Panc1 (cell line): ENCODE data around the gene VTN. TPM values are rescaled to one million over a fixed set of nuclear protein-coding genes. Genes with fewer than 3 reads are reported as not detected.

Source experiments
- ATAC-seq: fragments of 200-7000 bp; cut with Tn5 transposase; 2 replicates; pipeline ENCODE4 v1.9.1; 2020; ENCODE audit warnings: mild to moderate bottlenecking, moderate library complexity
- BruUV-seq: library from RNA; stranded (reverse); fragments of 400-500 nt; replicated peaks from 2 replicates; lab custom pipeline; 2021; lab: Mats Ljungman, UMichigan
- CTCF ChIA-PET: fragments of 300-600 bp; sonication (Branson Sonifier 250); formaldehyde crosslinking; loops from one replicate; lab custom pipeline; 2022; ENCODE audit warnings: antibody characterized with exemption; lab: Charles Lee
- POLR2A ChIA-PET: fragments of 300-600 bp; sonication (Branson Sonifier 250); formaldehyde crosslinking; loops from one replicate; lab custom pipeline; 2022; ENCODE audit warnings: antibody characterized with exemption; lab: Charles Lee
- DNase-seq: peaks from one replicate; pipeline ENCODE4 v3.0.0-alpha.2; 2010; ENCODE audit warnings: low read depth, low spot score
- H3K27ac ChIP-seq: 2 replicates; pipeline ENCODE4 v1.5.1; 2011; ENCODE audit warnings: mild to moderate bottlenecking, low read length, inconsistent platforms
- H3K27me3 ChIP-seq: fragments of 200-500 bp; sonication (Bioruptor generic); 2 replicates; pipeline ENCODE4 v1.6.0; 2014; ENCODE audit warnings: low read length, inconsistent platforms; ENCODE audit not compliant: control insufficient read depth, insufficient read depth
- H3K36me3 ChIP-seq: fragments of 200-500 bp; sonication (Bioruptor generic); 2 replicates; pipeline ENCODE4 v1.5.1; 2014; ENCODE audit warnings: inconsistent platforms, mild to moderate bottlenecking, low read length, moderate library complexity; ENCODE audit not compliant: control insufficient read depth, insufficient read depth
- H3K4me1 ChIP-seq: 2 replicates; pipeline ENCODE4 v1.5.1; 2011; ENCODE audit warnings: inconsistent platforms, mild to moderate bottlenecking, low read length, moderate library complexity; ENCODE audit not compliant: control insufficient read depth, insufficient read depth
- H3K4me3 ChIP-seq, 2 experiments: 2 replicates each; pipeline ENCODE4 v1.5.1; 2011 to 2012; ENCODE audit warnings: low read depth in 2 of 2, low read length in 2 of 2, mild to moderate bottlenecking in 2 of 2, inconsistent platforms in 1 of 2, moderate library complexity in 1 of 2
- H3K9me3 ChIP-seq: fragments of 200-500 bp; sonication (Bioruptor generic); 2 replicates; pipeline ENCODE4 v1.5.1; 2014; ENCODE audit warnings: low read depth, mild to moderate bottlenecking, inconsistent platforms, low read length, moderate library complexity; ENCODE audit not compliant: control insufficient read depth, insufficient read depth
- CTCF ChIP-seq: fragments of 450-650 bp; IDR thresholded peaks from 2 replicates; pipeline ENCODE4 v1.5.1; 2017; ENCODE audit warnings: mild to moderate bottlenecking
- POLR2AphosphoS5 ChIP-seq: IDR thresholded peaks from 2 replicates; pipeline ENCODE4 v1.6.1; 2012; ENCODE audit warnings: mild to moderate bottlenecking, low read depth, low read length, moderate library complexity
- SIN3A ChIP-seq: IDR thresholded peaks from 2 replicates; pipeline ENCODE4 v1.6.1; 2012; ENCODE audit warnings: low read depth, mild to moderate bottlenecking, low read length, moderate library complexity, borderline replicate concordance; ENCODE audit not compliant: insufficient read depth
- TCF7L2 ChIP-seq: IDR thresholded peaks from 2 replicates; pipeline ENCODE4 v1.6.1; 2011; ENCODE audit warnings: mild to moderate bottlenecking, low read depth, low read length, inconsistent platforms
- in situ Hi-C: cut with HindIII; loops from 2 replicates; pipeline ENCODE4 v1.10.0; 2016; ENCODE audit warnings: low sequenced_read_pairs, low pct_unique_long_range_greater_than_20kb
- intact Hi-C: fragments of 100-400 bp; cut with micrococcal nuclease; formaldehyde crosslinking; loops from one replicate; pipeline ENCODE4 v1.10.0; 2022; ENCODE audit not compliant: unreplicated experiment
- microRNA-seq: library from miRNA; unstranded; fragments of <30 nt; microRNA quantifications from one replicate; pipeline ENCODE4 v1.1.0, GENCODE V29; 2020; ENCODE audit not compliant: unreplicated experiment
- total RNA-seq: library from RNA; stranded (reverse); gene quantifications from one replicate; pipeline ENCODE4 v1.2.1, GENCODE V29; 2021; ENCODE audit not compliant: unreplicated experiment
- TF ChIP-seq, protein P1 (sequence below), 2 experiments: IDR thresholded peaks; 2 replicates each; pipeline ENCODE4 v1.6.1; 2011 to 2012; ENCODE audit warnings: low read depth in 2 of 2, control low read depth in 1 of 2, low read length in 1 of 2, mild to moderate bottlenecking in 1 of 2, moderate library complexity in 1 of 2; ENCODE audit not compliant: insufficient read depth in 1 of 2

VTN gene
- total RNA-seq, 1 experiment from 2014 or later, result 2.3 TPM

GRCh38 chr17:28318759-28319597 lies 51.1 kb downstream of the VTN start, which contains the start of gene TMEM97:
TSS of gene TMEM97 (plus strand) at chr17:28319200. CDS start at chr17:28319240, 40 bp downstream.
- DNase-seq (peak; percentile 65), ATAC-seq (peak; percentile 99)
- no TSS peak for BruUV-seq
- intact Hi-C loops, result no loop called here
- POLR2A ChIA-PET, result interaction anchor here (2.1 kb wide), 1 partner anchor 17 kb away, joined by 8 read pairs; the partner anchor contains the start of genes IFT20 and TNFAIP1
- Histone ChIP-seq H3K36me3 (no peaks in the 10 kb centered on the region), H3K9me3 (no peaks in the 10 kb centered on the region), H3K4me1 (peaks cover 23% of the 10 kb centered on the region), H3K4me3 (peak within 1 kb of the TSS; percentile 79 to 95), H3K27ac (peak within 1 kb of the TSS; percentile 95), H3K27me3 (no peaks in the 10 kb centered on the region)
- TF ChIP-seq CTCF (no peak), TCF7L2 (peak; percentile 37; the same call in 1 of the 2 replicates), SIN3A (peak; percentile 71; the same call in 1 of the 2 replicates), POLR2AphosphoS5 (peak; percentile 86)
- CTCF ChIA-PET, result interaction anchor here (0.6 kb wide), 1 partner anchor 29 kb away, joined by 3 read pairs; no protein-coding TSS in a partner anchor
- in situ Hi-C loops, result no loop called here

DNA sequence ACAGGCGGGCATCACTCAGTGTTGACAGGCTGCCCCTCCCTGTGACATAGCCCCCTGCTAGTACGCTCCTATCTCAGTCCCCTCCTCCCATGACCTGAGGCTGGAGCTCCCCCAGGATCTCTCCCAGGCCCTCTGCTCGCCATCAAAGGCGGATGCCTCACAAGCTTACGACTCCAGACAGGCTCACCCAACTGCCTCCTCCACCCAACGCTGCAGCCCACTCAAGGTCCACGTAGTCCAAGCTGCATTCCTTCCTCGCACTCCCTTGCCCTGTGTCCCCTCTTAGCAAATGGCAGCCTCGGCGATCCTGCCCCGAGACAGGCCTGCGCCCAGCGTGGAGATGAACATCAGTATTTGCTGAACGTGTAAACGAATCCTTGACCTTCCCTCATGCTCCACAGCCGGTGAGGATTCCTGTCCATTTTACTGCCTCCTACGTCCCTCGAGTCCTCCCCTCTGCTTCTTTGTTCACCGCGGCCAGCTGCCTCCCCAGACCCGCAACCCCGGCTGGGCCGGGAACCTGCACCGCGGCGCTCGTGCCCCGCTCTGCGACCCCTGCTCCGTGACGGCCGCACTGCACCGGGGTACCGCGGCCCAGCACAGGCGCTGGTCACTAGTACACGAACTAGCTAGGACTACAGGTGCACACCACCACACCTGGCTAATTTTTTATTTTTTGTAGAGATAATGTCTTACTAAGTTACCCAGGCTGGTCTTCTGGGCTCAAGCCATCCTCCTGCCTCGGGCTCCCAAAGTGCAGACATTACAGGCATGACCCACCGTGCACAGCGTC lies 51.9 kb downstream of the VTN start:
- H3K27me3 ChIP-seq, result no peaks in the 10 kb centered on the region
- in situ Hi-C loops, result no loop called here
- POLR2A ChIA-PET, result interaction anchor here (2.1 kb wide), 1 partner anchor 17 kb away, joined by 8 read pairs; the partner anchor contains the start of genes IFT20 and TNFAIP1
- H3K36me3 ChIP-seq, result no peaks in the 10 kb centered on the region
- CTCF ChIA-PET, result no interaction called here
- H3K9me3 ChIP-seq, result no peaks in the 10 kb centered on the region
- H3K4me1 ChIP-seq, result peaks cover 23% of the 10 kb centered on the region
- intact Hi-C loops, result no loop called here
- BruUV-seq, result no TSS peak
- DNase-seq (no peak), ATAC-seq (peak; percentile 33)
- peak overlapping the region; percentile 79 to 95 for H3K4me3 ChIP-seq
- H3K27ac ChIP-seq, result peak overlapping the region; percentile 82
- TF ChIP-seq CTCF (no peak), SIN3A (no peak), POLR2AphosphoS5 (no peak), TCF7L2 (no peak)
- TF ChIP-seq, protein P1, sequence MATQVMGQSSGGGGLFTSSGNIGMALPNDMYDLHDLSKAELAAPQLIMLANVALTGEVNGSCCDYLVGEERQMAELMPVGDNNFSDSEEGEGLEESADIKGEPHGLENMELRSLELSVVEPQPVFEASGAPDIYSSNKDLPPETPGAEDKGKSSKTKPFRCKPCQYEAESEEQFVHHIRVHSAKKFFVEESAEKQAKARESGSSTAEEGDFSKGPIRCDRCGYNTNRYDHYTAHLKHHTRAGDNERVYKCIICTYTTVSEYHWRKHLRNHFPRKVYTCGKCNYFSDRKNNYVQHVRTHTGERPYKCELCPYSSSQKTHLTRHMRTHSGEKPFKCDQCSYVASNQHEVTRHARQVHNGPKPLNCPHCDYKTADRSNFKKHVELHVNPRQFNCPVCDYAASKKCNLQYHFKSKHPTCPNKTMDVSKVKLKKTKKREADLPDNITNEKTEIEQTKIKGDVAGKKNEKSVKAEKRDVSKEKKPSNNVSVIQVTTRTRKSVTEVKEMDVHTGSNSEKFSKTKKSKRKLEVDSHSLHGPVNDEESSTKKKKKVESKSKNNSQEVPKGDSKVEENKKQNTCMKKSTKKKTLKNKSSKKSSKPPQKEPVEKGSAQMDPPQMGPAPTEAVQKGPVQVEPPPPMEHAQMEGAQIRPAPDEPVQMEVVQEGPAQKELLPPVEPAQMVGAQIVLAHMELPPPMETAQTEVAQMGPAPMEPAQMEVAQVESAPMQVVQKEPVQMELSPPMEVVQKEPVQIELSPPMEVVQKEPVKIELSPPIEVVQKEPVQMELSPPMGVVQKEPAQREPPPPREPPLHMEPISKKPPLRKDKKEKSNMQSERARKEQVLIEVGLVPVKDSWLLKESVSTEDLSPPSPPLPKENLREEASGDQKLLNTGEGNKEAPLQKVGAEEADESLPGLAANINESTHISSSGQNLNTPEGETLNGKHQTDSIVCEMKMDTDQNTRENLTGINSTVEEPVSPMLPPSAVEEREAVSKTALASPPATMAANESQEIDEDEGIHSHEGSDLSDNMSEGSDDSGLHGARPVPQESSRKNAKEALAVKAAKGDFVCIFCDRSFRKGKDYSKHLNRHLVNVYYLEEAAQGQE (IDR thresholded peaks at IDR 0.05; ENCODE audit: insufficient read depth in 1 of 2, low read depth in 2 of 2, low read length in 1 of 2), result no peak

Small RNA genes lying within 50 kb of the gene (microRNA-seq; reads per million reads assigned to microRNA genes)
- 2.5 reads per million for gene MIR4723

Other genes starting within 250 kb of the VTN start
- 78.7 TPM for gene TMEM97, start 51.1 kb downstream of the VTN start, total RNA-seq
- gene IFT20, start 34.8 kb downstream of the VTN start, total RNA-seq, result 25.4 TPM
- 55.8 TPM for gene TNFAIP1, start 34.5 kb downstream of the VTN start, total RNA-seq
- gene POLDIP2, start 12.8 kb downstream of the VTN start, total RNA-seq, result 175 TPM
- gene SEBOX, start 5.1 kb downstream of the VTN start, total RNA-seq, result not detected
- 17.4 TPM for gene SARM1, start 1.4 kb upstream of the VTN start, total RNA-seq
- 16.9 TPM for gene SLC46A1, start 35.9 kb upstream of the VTN start, total RNA-seq
- gene SLC13A2, start 103.3 kb upstream of the VTN start, total RNA-seq, result not detected
- not detected for gene FOXN1, start 136.0 kb upstream of the VTN start, total RNA-seq
- gene UNC119, start 182.3 kb upstream of the VTN start, total RNA-seq, result 44.7 TPM
- gene PIGS, start 201.2 kb upstream of the VTN start, total RNA-seq, result 78.8 TPM
- 13.4 TPM for gene ALDOC, start 206.6 kb upstream of the VTN start, total RNA-seq
- 152 TPM for gene SPAG5, start 228.7 kb upstream of the VTN start, total RNA-seq
- gene RSKR, start 243.9 kb upstream of the VTN start, total RNA-seq, result 17.2 TPM